Hepatocyte (in vitro differentiated cells): Measurements from ENCODE around the gene PITPNC1. TPM values are rescaled to one million over a fixed set of nuclear protein-coding genes. Genes with fewer than 3 reads are reported as not detected.
A peak's percentile ranks its signal among the peaks of the same experiment; 100 is the strongest.

ENCODE experiments used
- DNase-seq: peaks from one replicate; pipeline ENCODE4 v3.0.0-alpha.2; 2016; ENCODE audit warnings: low spot score
- H2AFZ ChIP-seq: fragments of 200-600 bp; sonication (generic); 2 replicates; pipeline ENCODE4 v1.6.0; 2016; ENCODE audit warnings: antibody characterized with exemption, mild to moderate bottlenecking
- H3K27ac ChIP-seq: fragments of 200-600 bp; sonication (generic); 2 replicates; pipeline ENCODE4 v1.5.1; 2016; ENCODE audit warnings: mild to moderate bottlenecking
- H3K27me3 ChIP-seq: fragments of 200-600 bp; sonication (generic); 2 replicates; pipeline ENCODE4 v1.6.1; 2016
- H3K36me3 ChIP-seq: fragments of 200-600 bp; sonication (generic); replicated peaks from 2 replicates; pipeline ENCODE4 v1.5.1; 2016; ENCODE audit warnings: low read depth; ENCODE audit not compliant: insufficient read depth
- H3K4me1 ChIP-seq: fragments of 200-600 bp; sonication (generic); 2 replicates; pipeline ENCODE4 v1.5.1; 2016; ENCODE audit warnings: mild to moderate bottlenecking, moderate library complexity; ENCODE audit not compliant: insufficient read depth
- H3K4me2 ChIP-seq: fragments of 200-600 bp; sonication (generic); 2 replicates; pipeline ENCODE4 v1.6.0; 2016
- H3K4me3 ChIP-seq: fragments of 200-600 bp; sonication (generic); 2 replicates; pipeline ENCODE4 v1.5.1; 2016; ENCODE audit warnings: mild to moderate bottlenecking
- H3K79me2 ChIP-seq: fragments of 200-600 bp; sonication (generic); 2 replicates; pipeline ENCODE4 v1.6.0; 2017; ENCODE audit warnings: mild to moderate bottlenecking
- H3K9me2 ChIP-seq: fragments of 200-600 bp; sonication (generic); replicated peaks from 2 replicates; pipeline ENCODE4 v1.6.0; 2017; ENCODE audit warnings: mild to moderate bottlenecking; ENCODE audit not compliant: insufficient read depth
- H3K9me3 ChIP-seq: fragments of 200-600 bp; sonication (generic); 2 replicates; pipeline ENCODE4 v1.5.1; 2016; ENCODE audit warnings: low read depth, mild to moderate bottlenecking
- H4K20me1 ChIP-seq: fragments of 200-600 bp; sonication (generic); 2 replicates; pipeline ENCODE4 v1.6.0; 2016; ENCODE audit warnings: mild to moderate bottlenecking; ENCODE audit not compliant: insufficient read depth, poor library complexity, severe bottlenecking
- EZH2 ChIP-seq: fragments of 200-600 bp; sonication (generic); IDR thresholded peaks from 2 replicates; pipeline ENCODE4 v1.6.1; 2016; ENCODE audit warnings: antibody characterized with exemption, mild to moderate bottlenecking, borderline replicate concordance
- EZH2phosphoT487 ChIP-seq: fragments of 200-600 bp; sonication (generic); IDR thresholded peaks from one replicate; pipeline ENCODE4 v1.6.1; 2018; ENCODE audit warnings: antibody characterized with exemption, mild to moderate bottlenecking, low read depth, moderate library complexity; ENCODE audit not compliant: unreplicated experiment, severe bottlenecking
- WGBS: methylation state at CpG from one replicate; pipeline ENCODE4 v1.1.6; 2016; ENCODE audit warnings: low lambda C conversion rate; ENCODE audit errors: missing lambda C conversion rate; 5-methylcytosine and 5-hydroxymethylcytosine counted together
- polyA plus RNA-seq: library from polyadenylated mRNA; unstranded; fragments of >200 nt; fragmentation: Nextera tagmentation; extraction: Ambion mirVana; gene quantifications from 2 replicates; pipeline ENCODE4 v1.2.1, GENCODE V29; 2016
- total RNA-seq: library from RNA; depleted of rRNA; stranded (reverse); fragments of >200 nt; gene quantifications from 2 replicates; pipeline ENCODE4 v1.2.3, GENCODE V29; 2014
- TF ChIP-seq, protein P1 (sequence below): fragments of 200-600 bp; sonication (generic); IDR thresholded peaks from 2 replicates; pipeline ENCODE4 v1.5.1; 2016; ENCODE audit warnings: antibody characterized with exemption, mild to moderate bottlenecking; ENCODE audit not compliant: poor library complexity

PITPNC1 gene
- total and polyA plus RNA-seq, 2 experiments from 2014 or later: 4.6 to 8.1 TPM

DNA sequence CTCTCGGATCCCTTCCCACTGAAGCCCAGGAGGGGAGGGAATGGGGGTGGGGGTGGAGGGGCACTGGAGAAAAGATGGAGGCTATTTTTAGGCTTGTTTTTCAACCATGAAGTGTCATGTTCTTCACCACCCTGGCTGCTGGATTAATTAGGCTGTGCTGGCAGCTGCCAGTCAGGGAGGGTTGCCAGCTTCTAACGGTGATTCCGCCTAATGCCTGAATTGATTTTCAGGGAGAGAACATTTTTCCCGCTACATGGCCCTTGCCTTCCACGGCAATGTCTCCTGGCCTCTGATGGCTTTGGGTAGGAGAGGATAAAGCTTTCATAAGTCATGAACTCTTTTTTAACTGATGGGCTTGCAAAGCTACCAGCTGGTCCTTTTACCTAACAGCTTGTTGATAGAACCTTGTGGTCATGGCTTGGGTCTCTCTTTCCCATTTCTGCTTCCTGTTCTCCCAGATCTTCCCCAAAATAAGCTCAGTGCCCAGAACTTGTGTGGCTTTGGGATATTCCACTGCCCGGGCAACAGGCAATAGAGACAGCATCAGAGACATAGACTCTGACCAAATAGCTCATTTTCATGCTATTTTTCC, 167.4 kb downstream of the PITPNC1 start:
- no peaks in the 10 kb centered on the region for H3K9me3 ChIP-seq

DNA sequence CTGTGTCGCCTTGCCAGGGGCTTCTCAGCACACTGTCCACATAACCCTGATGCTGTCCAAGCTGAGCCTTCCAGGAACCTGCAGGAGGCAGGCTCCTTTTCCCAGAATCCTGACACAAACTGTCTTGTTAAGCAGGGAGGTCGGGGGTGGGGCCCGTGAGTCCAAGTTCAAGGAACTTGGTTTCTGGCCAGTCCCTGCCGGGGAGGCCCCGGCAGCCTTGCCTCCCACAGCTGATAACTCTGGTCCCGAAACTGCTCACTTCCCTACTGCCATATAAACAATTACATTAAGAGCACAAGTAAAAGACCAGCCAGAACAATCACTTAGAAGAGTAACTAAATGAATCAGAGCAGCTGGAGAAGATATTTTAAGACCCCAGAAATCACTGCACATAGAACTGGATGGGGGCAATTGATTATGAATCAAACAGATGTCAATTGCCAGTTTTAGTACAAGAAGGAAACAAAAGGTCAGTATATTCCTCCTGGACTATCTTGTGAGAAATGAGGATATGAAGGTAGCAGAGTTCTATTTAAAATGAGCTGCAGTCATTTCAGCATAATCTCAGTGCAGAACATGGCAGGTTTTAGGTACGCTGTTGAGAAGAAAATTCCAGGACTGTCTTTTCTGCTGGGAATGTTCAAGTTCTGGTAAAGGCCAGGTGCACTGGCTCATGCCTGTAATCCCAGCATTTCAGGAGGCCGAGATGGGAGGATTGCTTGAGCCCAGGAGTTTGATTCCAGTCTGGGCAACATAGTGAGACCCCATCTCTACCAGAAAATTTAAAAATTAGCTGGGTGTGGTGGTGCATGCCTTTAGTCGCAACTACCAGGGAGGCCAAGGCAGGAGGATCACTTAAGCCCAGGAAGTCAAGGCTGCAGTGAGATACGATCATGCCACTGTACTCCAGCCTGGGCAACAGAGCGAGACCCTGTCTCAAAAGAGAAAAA, 169.8 kb downstream of the PITPNC1 start:
- H2AFZ ChIP-seq: no peak overlapping the region
- H3K27ac ChIP-seq: peak overlapping the region; percentile 17
- H3K4me2 ChIP-seq: peak overlapping the region; percentile 7
- H3K27me3 ChIP-seq: no peaks in the 10 kb centered on the region
- H3K79me2 ChIP-seq: no peaks in the 10 kb centered on the region
- peak; percentile 51 for DNase-seq
- H3K9me2 ChIP-seq: no peaks in the 10 kb centered on the region
- TF ChIP-seq EZH2: no peak
- no peaks in the 10 kb centered on the region for H3K9me3 ChIP-seq
- no peak overlapping the region for H3K4me3 ChIP-seq
- peaks cover 5% of the 10 kb centered on the region for H3K4me1 ChIP-seq
- H4K20me1 ChIP-seq: no peaks in the 10 kb centered on the region
- 61% methylated on average over 11 of the region's 11 CpGs for WGBS
- H3K36me3 ChIP-seq: no peaks in the 10 kb centered on the region

More for the DNA sequence above, 167.4 kb downstream of the PITPNC1 start:
- no peak overlapping the region for H3K4me3 ChIP-seq
- no peak for DNase-seq
- H3K79me2 ChIP-seq: no peaks in the 10 kb centered on the region
- TF ChIP-seq, protein P1, sequence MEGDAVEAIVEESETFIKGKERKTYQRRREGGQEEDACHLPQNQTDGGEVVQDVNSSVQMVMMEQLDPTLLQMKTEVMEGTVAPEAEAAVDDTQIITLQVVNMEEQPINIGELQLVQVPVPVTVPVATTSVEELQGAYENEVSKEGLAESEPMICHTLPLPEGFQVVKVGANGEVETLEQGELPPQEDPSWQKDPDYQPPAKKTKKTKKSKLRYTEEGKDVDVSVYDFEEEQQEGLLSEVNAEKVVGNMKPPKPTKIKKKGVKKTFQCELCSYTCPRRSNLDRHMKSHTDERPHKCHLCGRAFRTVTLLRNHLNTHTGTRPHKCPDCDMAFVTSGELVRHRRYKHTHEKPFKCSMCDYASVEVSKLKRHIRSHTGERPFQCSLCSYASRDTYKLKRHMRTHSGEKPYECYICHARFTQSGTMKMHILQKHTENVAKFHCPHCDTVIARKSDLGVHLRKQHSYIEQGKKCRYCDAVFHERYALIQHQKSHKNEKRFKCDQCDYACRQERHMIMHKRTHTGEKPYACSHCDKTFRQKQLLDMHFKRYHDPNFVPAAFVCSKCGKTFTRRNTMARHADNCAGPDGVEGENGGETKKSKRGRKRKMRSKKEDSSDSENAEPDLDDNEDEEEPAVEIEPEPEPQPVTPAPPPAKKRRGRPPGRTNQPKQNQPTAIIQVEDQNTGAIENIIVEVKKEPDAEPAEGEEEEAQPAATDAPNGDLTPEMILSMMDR: no peak
- TF ChIP-seq EZH2: no peak
- TF ChIP-seq EZH2phosphoT487: no peak
- H3K36me3 ChIP-seq: no peaks in the 10 kb centered on the region
- no peaks in the 10 kb centered on the region for H4K20me1 ChIP-seq
- no peaks in the 10 kb centered on the region for H3K9me2 ChIP-seq
- peaks cover 5% of the 10 kb centered on the region for H3K4me1 ChIP-seq
- no peak overlapping the region for H3K4me2 ChIP-seq
- H2AFZ ChIP-seq: no peak overlapping the region
- no peak overlapping the region for H3K27ac ChIP-seq
- H3K27me3 ChIP-seq: no peaks in the 10 kb centered on the region
- 96% methylated on average over 6 of the region's 6 CpGs for WGBS

DNA sequence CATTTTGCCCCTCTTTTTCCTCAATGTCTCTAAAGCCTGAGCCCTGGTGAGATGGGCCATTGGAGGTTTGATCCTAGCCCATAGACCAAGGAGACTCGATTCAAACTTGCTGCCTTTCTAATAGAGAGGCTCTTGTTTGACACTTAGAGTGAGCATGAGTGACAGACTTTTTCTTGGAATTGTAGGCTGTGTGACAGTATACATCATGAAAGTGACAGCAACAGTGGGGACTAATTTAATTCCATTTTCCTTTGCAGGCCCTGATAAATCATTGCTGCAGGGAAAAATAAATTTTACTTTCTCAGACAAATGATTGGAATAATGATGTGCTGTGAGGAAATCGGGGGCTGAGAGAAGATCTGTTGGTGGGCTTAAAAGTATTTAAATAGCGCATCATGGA, 171.6 kb downstream of the PITPNC1 start:
- peaks cover 5% of the 10 kb centered on the region for H3K4me1 ChIP-seq
- no peak overlapping the region for H3K27ac ChIP-seq
- no peak overlapping the region for H2AFZ ChIP-seq
- H3K9me3 ChIP-seq: no peaks in the 10 kb centered on the region
- H3K9me2 ChIP-seq: no peaks in the 10 kb centered on the region
- H3K4me3 ChIP-seq: no peak overlapping the region
- DNase-seq: no peak
- no peaks in the 10 kb centered on the region for H3K36me3 ChIP-seq
- no peak for TF ChIP-seq EZH2
- TF ChIP-seq, protein P1: no peak
- H3K27me3 ChIP-seq: no peaks in the 10 kb centered on the region
- WGBS: 93% methylated on average over 3 of the region's 3 CpGs
- no peaks in the 10 kb centered on the region for H3K79me2 ChIP-seq
- no peak overlapping the region for H3K4me2 ChIP-seq
- H4K20me1 ChIP-seq: no peaks in the 10 kb centered on the region

DNA sequence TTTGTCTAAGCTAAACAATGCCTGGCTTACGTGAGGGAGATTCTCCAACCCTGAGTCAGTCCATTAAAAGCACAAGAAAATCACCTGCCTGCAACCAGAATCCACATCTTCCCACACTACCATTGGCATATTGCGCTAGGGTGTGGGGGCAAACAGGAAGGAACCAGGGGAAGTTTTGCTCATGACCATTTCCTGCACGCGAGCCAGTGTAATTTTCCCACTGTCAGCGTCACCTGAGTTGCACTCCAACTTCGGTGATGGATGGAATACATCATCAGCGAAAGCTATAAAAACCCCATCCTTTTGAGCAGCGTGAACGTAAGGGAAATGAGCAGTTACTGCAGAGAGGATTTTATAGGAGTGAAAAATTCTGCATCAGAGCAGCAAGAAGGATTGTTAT, 172.7 kb downstream of the PITPNC1 start:
- Histone ChIP-seq H3K79me2 (no peaks in the 10 kb centered on the region), H3K9me2 (no peaks in the 10 kb centered on the region), H3K36me3 (no peaks in the 10 kb centered on the region), H4K20me1 (no peaks in the 10 kb centered on the region), H3K4me1 (peaks cover 5% of the 10 kb centered on the region), H3K4me3 (no peak overlapping the region), H3K4me2 (no peak overlapping the region), H3K27me3 (no peaks in the 10 kb centered on the region), H3K9me3 (no peaks in the 10 kb centered on the region), H3K27ac (no peak overlapping the region), H2AFZ (no peak overlapping the region)
- TF ChIP-seq, protein P1: no peak
- TF ChIP-seq EZH2: no peak
- no peak for TF ChIP-seq EZH2phosphoT487
- DNase-seq: no peak
- 65% methylated on average over 9 of the region's 9 CpGs for WGBS
